Activated naive CD4-positive, alpha-beta T cell treated with Interleukin-2 at 50 U/mL for 16 hours (primary cell): ENCODE measurements around the gene ZNF714.
A peak's percentile ranks its signal among the peaks of the same experiment; 100 is the strongest.
"Not testable (repeated sequence)": the region's sequence is repeated elsewhere in the genome, so short reads cannot be mapped to it uniquely, and the experiment has no call there.

Experiments
- DNase-seq: peaks from one replicate; pipeline ENCODE4 v3.0.0-alpha.2; 2020

ZNF714 gene

GRCh38 chr19:21133633-21134032 lies 51.6 kb downstream of the ZNF714 start:
- DNase-seq, result no peak

DNA sequence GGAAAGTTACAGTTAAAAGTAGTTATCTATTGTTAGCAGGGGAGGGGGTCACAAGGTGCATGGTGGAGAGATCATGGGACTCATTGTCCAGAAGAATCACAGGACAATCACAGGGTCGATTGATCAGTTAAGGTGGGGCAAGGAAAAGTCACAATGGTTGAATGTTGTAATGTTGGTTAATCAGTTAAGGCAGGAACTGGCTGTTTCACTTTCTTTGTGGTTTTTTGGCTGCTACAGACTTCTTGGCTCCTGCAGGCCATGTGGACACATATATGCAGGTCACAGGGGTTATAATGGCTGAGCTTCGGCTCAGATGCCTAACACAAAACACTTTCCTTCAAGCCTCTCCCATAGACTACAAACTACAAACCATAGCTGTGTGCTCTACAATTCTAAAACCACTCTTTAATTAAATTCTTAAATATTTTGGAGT lies 52.9 kb downstream of the ZNF714 start:
- no peak for DNase-seq

DNA sequence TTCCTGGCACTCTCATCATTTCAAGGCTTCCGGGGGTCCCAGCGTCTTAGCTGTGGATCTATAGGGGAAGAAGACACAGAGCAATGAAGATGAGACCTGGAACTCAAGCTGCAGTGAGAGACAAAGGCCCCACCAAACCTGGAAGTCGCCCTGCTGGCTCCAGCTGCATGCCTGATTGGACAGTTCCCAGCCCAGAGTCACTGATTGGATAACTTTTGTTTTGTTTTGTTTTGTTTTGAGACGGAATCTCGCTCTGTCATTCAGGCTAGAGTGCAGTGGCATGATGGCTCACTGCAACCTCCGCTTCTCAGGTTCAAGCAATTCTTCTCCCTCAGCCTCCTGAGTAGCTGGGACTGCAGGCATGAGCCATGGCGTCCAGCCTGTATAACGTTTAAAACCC lies 53.4 kb downstream of the ZNF714 start:
- DNase-seq, result no peak

DNA sequence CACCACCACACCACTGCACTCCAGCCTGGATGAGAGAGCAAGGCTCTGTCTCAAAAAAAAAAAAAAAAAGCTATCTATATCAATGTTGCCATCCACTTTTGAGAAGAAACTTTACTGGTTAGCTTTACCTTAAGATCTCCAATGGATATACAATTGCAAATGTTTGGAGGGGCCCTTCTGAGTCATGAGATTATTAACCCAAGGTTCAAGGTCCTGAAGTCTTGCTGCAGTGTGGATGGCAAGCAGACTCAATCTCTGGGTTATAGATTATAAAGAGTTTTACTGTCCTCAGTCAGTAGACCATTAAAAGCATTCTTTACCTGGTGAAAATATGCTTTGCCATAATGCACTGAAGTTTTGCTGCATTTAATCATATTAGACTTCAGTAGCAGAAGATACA lies 56.1 kb downstream of the ZNF714 start:
- no peak for DNase-seq

- not testable (repeated sequence) for DNase-seq
Observed at GRCh38 chr19:21141006-21141405, 59.0 kb downstream of the ZNF714 start.

DNA sequence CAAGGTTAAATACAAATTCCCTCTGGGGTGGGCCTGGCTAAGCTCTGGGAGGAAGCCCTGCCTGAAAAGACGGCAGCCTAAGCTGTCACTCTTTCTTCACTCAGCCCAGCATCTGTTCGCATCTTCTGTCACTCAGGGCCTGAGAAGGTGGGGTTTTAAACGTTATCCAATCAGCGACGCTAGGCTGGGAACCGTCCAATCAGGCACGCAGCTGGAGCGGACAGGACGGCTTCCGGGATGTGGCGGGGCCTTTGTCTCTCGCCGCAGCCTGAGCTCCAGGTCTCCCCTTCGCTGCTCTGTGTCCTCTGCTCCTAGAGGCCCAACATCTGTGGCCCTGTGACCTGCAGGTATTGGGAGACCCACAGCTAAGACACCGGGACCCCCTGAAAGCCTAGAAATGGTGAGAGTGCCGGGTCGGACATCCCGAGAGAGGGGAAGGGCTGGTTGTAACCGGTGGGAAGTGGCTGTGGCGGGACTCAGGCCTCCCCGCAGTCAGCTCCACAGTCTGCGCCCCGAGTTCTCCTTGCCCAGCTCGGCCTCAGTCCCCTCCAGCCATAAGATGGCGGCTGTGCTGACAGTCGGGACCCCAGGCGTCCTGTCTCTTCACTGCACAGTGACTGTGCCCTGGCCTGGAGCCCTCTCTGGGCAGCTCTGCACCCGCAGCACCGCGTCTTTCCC lies 59.9 kb downstream of the ZNF714 start, which contains the start of gene ZNF431:
ZNF431 (plus strand) TSS at position 254 of the 678 bp plus-strand sequence; CDS start at position 398, 144 bp downstream.
- peak; percentile 89 for DNase-seq

DNA sequence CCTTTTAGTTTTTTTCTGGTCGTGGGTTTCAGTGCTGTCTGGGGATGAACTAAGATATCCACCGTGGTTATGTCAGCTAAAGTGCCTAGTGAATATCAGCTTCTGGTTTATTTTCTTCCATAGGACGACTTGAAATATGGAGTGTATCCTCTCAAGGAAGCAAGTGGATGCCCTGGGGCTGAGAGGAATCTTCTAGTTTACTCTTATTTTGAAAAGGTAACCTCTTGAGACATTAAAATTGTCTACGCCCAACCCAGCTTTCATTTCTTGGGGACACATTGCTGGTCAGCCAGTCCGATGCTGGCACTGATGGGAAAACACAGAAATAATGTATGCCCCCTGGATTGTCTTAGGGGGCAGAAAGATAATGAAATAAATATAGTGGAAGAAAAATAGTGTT lies 61.4 kb downstream of the ZNF714 start:
- no peak for DNase-seq

DNA sequence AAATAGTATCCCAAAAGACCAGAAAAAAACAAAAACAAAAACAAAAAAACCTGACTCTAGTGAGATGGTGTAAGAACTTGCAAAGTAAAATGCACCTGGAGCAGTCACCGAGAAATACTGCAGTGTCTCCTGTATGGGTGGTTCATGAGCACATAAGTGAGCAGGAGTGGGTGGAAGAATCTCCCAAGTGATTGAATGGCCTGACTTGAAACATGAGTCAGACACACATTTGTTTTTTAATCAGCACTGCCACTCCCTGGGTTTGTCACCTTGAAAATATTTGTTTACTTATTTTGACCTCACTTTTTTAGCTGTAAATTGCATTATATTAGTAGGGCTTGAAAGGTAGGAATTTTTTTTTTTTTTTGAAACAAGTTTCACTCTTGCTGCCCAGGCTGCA lies 61.9 kb downstream of the ZNF714 start:
- DNase-seq, result no peak

DNA sequence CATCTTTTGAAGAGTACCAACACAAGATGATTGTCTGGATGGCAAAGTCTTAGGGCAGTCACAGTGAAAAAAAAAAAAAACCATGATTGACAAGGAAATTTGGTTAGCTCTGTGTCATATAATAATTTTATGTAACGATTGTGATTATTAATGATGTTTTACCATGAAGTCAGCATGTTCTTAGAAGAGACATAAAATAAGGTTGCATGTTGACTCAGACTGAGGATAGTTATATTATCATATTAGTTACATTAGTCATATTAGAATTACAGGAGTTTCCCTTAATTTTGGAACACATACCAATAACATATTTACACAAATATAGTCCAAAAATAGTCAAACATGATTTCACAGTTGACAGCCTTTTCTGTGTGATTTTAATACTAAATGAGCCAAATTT lies 65.5 kb downstream of the ZNF714 start:
- no peak for DNase-seq

DNA sequence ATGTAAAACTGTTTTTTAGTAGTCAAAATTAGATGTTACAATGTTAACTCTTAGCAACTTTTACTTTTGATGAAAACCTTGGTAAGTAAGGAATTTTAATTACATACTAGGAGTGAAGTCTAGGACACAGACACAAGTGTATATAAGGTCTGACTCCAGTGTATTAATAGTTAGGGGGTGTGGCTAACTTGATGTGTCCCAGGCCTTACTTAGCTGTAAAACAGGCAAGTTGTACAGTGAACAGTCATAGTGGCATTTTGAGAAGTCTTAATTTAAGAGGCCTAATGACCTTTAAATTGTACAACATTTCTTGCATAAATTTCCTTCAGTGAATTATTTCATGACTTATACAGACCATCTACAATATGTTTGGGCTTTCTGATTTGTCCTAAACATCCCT lies 66.7 kb downstream of the ZNF714 start:
- DNase-seq, result no peak

DNA sequence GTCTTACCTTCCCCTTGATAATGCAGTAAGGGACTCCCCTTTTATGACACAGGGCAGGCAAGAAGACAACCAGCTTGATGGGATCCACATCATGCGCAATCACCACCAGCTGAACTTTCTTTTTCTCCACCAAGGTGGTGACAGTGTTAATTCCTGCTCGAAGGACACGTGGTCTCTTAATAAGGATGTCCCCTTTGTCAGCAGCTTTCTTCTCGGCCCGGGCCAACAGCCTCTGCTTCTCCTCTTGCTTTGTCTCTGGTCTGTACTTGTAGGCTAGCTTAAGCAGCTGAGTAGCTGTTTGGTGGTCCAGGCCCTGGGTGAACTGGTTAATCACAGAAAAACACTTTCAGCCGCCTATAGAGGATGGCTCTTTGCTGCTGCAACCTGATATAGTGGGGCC lies 67.9 kb downstream of the ZNF714 start:
- DNase-seq, result no peak

DNA sequence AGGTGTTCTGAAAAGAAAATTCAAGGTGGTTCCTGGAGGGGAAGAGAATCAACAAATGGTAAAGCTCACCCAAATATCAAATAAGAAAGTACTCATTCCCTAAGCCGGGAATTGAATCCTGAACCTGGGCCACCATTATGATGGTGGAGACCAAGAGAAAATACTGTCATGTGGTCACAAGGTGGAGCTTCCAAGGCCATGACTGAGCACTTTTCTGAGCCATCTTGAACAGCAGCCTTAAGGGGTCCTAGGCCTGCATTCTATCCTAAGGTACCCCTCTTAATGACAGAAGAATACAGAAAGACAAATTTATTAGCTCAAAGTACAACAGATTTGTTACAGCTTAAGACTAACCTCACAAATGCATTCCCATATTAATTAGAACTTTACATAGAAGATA lies 69.5 kb downstream of the ZNF714 start:
- no peak for DNase-seq

DNA sequence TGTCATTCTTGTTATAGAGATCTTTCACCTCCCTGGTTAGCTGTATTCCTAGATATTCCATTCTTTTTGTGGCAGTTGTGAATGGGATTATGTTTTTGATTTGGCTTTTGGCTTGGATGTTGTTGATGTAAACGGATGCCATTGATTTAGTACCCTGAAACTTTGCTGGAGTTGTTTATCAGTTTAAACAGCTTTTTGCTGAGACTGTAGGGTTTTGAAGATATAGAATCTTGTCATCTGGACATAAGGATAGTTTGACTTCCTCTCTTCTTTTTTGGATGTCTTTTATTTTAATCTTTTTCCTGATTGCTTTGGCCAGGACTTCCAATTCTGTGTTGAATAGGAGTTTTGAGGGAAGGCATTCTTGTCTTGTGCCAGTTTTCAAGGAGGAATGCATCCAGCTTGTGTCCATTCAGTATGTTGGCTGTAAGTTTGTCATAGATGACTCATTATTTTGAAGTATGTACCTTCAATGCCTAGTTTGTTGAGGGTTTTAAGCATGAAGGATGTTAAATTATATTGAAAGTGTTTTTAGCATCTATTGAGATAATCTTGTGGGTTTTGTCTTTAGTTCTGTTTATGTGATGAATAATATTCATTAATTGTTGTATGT lies 76.6 kb downstream of the ZNF714 start:
- DNase-seq, result no peak

- DNase-seq, result no peak
Observed at GRCh38 chr19:21164541-21164940, 82.5 kb downstream of the ZNF714 start.

- no peak for DNase-seq
Observed at GRCh38 chr19:21166436-21166835, 84.4 kb downstream of the ZNF714 start.
